ENCODE measurements around the gene IFT27.

The IFT27 gene

GRCh38 chr22:36818010-36818642 lies 42.2 kb upstream of the IFT27 start:
- no peaks in the 10 kb centered on the region for H3K36me3 Mint-ChIP-seq (ENCODE audit: low read depth)
- no peak for TF ChIP-seq CTCF (IDR thresholded peaks at IDR 0.05; ENCODE audit: unreplicated experiment in 3 of 3)
- peaks cover 42% of the 10 kb centered on the region for H3K4me1 Mint-ChIP-seq
- H3K9me3 Mint-ChIP-seq = no peaks in the 10 kb centered on the region
- no peak overlapping the region for H3K27ac Mint-ChIP-seq
- peak overlapping the region; percentile 22 to 55 (median 24) for H3K4me3 Mint-ChIP-seq
- peaks cover 83% of the 10 kb centered on the region for H3K27me3 Mint-ChIP-seq (ENCODE audit: low read depth)

- H3K4me3 Mint-ChIP-seq = peak overlapping the region; percentile 55 to 70 (median 60)
- H3K9me3 Mint-ChIP-seq = no peaks in the 10 kb centered on the region
- H3K4me1 Mint-ChIP-seq = peaks cover 36% of the 10 kb centered on the region
- no peak for TF ChIP-seq CTCF (IDR thresholded peaks at IDR 0.05; ENCODE audit: unreplicated experiment in 3 of 3)
- peaks cover 89% of the 10 kb centered on the region for H3K27me3 Mint-ChIP-seq (ENCODE audit: low read depth)
- no peak overlapping the region for H3K27ac Mint-ChIP-seq
- no peaks in the 10 kb centered on the region for H3K36me3 Mint-ChIP-seq (ENCODE audit: low read depth)
These were observed 41.6 kb upstream of the IFT27 start for GRCh38 chr22:36817525-36817848.

DNA sequence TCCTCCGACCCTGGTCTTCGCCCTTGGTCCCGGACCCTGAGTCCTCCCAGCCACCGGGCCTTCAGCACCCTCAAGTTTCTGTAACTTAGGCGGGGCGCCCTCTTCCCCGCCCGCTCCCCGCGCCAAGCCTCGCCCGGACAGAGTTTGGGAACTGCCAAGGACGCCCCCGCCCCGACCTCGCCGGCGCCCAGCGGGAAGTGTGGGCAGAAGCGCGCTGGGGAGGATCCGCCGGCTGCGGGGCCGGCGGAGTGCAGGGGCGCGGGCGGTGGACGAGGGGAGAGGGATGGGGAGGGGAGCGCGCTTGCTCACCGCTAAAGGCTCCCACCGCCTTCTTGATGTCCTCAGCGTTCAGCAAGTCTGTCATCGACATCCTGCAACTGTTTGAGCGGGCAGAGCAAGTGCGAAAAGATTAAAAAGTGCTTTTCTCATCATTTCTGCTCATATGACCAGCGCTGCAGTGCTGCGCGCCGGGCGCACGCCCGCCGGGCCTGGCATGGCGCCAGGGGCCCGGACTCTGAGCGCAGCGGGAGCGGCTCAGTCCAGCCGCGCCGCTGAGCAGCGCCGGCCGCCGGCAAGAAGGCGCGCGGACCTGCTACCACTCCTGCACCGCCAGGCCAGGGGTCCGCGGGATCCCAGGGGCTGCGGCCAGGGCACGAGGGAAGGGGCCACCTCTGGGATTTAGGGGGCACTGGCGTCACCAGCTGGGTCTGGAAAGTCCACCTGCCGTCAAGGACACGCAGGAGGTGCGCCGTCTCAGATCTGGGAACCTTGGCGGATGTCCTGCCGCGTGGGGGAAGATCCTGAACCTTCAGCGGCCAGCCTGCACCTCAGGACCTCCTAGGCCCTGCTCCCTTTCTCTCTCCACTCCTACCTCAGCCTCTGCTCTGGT lies 41.0 kb upstream of the IFT27 start, which contains the start of gene PVALB:
TSS of gene PVALB (minus strand) at position 400 of the 889 bp plus-strand sequence. CDS start at position 370, 30 bp downstream.
- no peak for TF ChIP-seq CTCF (IDR thresholded peaks at IDR 0.05; ENCODE audit: unreplicated experiment in 3 of 3)
- no peaks in the 10 kb centered on the region for H3K9me3 Mint-ChIP-seq

GRCh38 chr22:36816339-36816635 lies 40.4 kb upstream of the IFT27 start:
- Mint-ChIP-seq H3K27me3 (ENCODE audit: low read depth) (peaks cover 95% of the 10 kb centered on the region), H3K4me1 (peaks cover 36% of the 10 kb centered on the region), H3K36me3 (ENCODE audit: low read depth) (no peaks in the 10 kb centered on the region), H3K27ac (no peak overlapping the region), H3K4me3 (peak overlapping the region in 2 of 3 experiments; percentile 8 to 57), H3K9me3 (no peaks in the 10 kb centered on the region)
- no peak for TF ChIP-seq CTCF (IDR thresholded peaks at IDR 0.05; ENCODE audit: unreplicated experiment in 3 of 3)

More for the DNA sequence above, 41.0 kb upstream of the IFT27 start, which contains the start of gene PVALB:
- Mint-ChIP-seq H3K4me1 (peaks cover 36% of the 10 kb centered on the region), H3K4me3 (peak within 1 kb of the TSS; percentile 55 to 70 (median 60)), H3K27ac (no peak within 1 kb of the TSS), H3K27me3 (ENCODE audit: low read depth) (peaks cover 94% of the 10 kb centered on the region), H3K36me3 (ENCODE audit: low read depth) (no peaks in the 10 kb centered on the region)

- Mint-ChIP-seq H3K9me3 (no peaks in the 10 kb centered on the region), H3K27me3 (ENCODE audit: low read depth) (peaks cover 92% of the 10 kb centered on the region), H3K36me3 (ENCODE audit: low read depth) (no peaks in the 10 kb centered on the region), H3K4me1 (peaks cover 36% of the 10 kb centered on the region), H3K4me3 (peak overlapping the region; percentile 22 to 57 (median 54)), H3K27ac (no peak overlapping the region)
- no peak for TF ChIP-seq CTCF (IDR thresholded peaks at IDR 0.05; ENCODE audit: unreplicated experiment in 3 of 3)
These were observed 39.8 kb upstream of the IFT27 start for GRCh38 chr22:36815558-36816338.
